ENCODE results near the gene HCN3.
"Not testable (repeated sequence)": the region's sequence is repeated elsewhere in the genome, so short reads cannot be mapped to it uniquely, and the experiment has no call there.

The HCN3 gene

DNA sequence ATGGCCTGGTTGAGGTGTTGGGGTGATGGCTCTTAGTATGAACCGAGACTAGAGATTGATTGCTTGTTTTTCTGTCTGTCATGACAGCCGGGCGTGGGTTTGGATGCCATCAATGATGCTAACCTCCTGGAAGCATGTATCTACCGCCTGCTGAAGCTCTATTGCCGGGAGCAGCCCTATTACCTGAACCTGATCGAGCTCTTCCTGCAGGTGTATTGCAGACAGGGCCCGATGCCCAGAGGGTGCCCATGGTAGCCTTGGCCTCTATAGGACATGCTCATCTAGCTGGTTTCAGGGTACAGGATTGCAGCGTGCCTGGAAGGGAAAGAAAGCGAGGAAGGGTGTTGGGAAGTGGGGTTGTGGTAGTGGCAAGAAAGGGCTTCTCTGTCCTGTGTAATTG lies 40.8 kb downstream of the HCN3 start:
- DNase-seq: no peak

DNA sequence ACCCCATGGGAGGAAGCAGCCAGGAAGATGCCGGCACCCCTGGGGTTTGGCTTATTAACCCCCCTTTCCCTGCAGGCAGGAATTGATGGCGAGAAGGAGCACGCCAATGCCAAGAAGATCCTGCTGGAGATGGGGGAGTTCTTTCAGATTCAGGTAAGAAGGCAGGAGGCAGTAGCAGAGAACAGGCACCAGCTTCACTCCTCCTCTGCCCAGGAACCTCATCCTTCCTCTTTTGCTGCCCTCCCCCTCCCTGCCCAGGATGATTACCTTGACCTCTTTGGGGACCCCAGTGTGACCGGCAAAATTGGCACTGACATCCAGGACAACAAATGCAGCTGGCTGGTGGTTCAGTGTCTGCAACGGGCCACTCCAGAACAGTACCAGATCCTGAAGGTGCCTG lies 42.3 kb downstream of the HCN3 start:
- DNase-seq: no peak

DNA sequence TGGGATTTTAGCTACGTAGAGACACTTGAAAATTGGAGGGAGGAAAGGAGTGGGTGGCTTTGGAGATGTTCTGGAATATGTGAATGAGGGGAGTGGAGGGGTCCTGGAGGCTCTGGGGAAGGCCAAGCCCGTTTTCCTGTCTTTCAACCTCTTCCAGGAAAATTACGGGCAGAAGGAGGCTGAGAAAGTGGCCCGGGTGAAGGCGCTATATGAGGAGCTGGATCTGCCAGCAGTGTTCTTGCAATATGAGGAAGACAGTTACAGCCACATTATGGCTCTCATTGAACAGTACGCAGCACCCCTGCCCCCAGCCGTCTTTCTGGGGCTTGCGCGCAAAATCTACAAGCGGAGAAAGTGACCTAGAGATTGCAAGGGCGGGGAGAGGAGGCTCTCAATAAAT lies 43.0 kb downstream of the HCN3 start:
- DNase-seq: no peak

DNA sequence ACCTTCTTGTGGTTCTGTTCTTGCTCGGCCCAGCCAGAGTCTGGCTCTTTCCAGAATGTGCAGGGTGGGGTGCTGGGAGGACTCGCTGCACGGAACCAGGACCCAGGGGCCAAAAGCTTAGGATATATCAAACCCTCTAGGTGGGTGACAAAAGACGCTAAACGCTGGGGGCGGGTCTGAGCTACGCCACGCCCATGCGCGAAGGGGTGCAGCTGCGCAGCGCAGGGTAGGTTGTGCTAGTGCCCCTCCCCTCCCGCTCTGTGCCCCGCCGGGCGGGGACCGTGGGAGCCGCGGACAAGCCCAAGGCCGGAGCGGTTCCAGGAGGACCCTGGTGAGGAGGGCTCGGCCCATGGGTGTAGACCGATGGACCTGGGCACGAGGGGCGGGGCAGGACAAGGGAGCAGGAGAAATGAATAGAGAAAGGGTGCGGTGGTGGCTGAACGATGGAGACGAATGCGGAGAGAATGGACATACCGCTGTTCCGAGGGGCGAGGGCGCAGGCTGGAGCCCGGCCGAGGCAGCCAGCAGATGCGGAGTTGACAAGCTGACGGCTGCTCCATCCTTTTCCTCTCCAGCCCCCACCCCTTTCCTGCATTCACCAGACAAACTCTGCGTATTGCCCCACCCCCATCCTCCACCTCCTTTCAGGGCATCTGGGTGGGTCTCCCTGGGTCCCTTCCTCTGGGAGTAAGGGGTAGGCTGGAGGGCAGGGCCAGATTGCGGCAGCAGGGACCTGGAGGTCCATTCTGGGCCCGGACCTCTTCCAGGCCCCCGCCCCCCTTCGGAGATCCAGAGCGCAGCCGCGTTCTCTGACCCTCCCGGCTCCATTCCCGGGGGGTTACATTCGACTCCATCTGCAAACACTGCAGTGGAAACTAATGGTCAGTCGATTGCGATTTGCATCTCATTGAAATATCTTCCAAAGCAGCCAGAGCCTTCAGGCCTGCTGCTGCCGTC lies 43.7 kb downstream of the HCN3 start, which contains the start of gene RUSC1:
TSS of gene RUSC1 (plus strand) at position 234 of the 957 bp plus-strand sequence. CDS start 880 bp downstream, outside the sequence.
- DNase-seq: no peak

DNA sequence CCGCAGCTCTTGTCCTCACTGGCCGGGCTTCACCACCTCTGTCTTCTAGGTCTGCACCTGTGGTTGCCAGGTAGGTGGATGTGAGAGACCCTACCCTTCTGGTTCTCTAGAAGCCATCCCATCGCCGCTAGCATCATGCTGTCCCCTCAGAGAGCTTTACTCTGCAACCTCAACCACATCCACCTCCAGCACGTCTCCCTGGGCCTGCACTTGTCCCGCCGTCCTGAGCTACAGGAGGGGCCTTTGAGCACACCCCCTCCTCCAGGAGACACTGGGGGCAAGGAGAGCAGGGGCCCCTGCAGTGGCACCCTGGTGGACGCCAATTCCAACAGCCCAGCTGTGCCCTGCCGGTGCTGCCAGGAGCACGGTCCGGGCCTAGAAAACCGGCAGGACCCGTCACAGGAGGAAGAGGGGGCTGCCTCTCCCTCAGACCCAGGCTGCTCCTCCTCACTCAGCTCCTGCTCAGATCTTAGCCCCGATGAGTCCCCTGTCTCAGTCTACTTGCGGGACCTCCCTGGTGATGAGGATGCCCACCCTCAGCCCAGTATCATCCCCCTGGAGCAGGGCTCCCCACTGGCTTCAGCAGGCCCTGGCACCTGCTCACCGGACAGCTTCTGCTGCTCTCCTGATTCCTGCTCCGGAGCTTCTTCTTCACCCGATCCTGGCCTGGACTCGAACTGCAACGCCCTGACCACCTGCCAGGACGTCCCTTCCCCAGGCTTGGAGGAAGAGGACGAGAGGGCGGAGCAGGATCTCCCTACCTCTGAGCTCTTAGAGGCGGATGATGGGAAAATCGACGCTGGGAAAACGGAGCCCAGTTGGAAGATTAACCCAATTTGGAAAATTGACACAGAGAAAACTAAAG lies 44.6 kb downstream of the HCN3 start:
- DNase-seq: no peak

DNA sequence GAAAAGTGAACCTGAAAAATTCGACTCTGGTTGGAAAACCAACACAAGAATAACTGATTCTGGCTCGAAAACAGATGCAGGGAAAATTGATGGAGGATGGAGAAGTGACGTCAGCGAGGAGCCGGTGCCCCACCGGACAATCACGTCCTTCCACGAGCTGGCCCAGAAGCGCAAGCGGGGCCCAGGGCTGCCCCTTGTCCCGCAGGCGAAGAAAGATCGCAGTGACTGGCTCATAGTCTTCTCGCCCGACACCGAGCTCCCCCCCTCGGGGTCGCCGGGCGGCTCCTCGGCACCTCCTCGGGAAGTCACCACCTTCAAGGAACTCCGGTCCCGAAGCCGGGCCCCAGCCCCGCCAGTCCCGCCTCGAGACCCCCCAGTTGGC lies 45.3 kb downstream of the HCN3 start:
- DNase-seq: peak; percentile 22 to 44

DNA sequence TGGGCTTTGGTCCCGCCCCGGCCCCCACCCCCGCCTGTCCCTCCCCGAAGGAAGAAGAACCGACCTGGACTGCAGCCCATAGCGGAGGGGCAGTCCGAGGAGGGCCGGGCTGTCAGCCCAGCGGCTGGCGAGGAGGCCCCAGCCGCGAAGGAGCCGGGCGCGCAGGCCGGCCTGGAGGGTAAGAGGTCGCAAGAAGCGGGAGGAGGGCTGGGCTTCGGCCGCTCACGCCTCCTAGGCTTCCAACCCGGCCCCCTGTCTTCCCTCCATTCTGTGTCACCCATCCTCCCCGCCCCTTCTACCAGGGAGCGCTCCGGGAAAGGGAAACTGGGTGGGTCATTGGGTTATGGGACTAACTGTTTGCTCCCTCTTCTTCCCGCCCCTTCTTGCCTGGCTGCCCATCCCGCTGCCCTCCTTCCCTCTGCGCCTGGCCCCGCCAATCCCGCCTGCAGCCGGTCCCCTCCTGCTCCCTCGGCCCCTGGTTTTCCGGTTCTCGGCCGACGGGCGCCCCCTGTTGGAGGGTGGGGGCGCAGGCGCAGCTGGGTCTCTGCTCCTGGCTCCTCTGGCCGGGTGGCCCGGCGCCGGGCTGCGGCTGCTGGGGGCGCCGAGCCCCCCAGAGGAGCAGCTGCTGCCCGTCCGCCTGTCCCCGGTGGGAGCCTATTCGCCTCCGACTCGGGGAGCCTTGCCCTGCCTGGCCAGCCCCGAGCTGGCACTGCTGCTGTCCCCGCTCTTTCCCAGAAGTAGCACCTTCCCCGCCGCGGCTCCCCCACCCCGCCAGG lies 45.9 kb downstream of the HCN3 start:
- peak; percentile 95 to 96 for DNase-seq

DNA sequence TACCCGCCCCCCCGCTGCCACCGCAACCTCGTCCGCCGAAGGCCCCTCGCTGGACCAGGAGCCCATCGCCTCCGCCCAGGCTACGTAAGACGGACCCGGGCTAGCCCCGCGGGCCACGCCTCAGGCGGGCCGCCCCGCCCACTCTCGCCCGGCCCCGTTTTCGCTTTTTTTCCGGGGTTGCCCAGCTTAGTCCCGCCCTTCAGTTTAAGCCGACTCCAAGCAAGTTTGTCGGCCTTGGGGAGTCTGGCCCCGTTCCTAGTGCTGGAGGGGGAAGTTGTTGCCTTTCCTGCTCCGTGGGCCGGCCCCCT lies 46.4 kb downstream of the HCN3 start:
- DNase-seq: peak; percentile 73 to 79

DNA sequence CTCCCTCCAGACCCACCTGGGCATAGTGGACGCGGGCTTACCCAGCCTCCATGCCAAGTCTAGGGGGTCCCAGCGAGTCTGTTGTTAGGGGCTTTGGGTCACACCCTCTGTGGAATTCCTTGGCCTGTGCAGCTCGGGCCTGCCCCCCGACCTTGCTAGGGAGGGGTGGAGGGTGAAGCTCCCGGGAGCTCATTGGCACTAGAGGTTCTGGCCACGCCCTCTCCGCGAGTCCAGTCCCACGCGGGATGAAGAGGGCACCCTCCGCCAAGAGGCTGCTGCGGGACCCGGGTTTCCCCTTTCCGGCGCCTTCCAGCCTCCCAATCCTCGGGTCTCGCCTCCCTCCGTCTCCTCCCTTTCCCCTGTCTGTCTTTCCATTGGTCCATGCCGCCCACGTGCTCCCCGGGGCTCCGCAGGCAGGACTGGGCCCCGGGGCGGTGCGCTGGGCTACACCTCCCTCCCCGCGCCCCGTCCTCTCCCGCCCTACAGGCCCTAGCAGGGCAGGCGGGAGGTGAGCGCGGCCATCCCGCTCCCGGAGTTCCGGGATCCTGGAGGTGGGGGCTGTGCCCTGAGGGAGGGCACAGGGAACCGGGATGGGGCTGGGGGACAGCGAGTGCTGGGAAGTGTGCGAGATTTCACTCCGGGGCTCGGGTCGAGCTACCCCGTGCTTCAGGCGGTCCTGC lies 46.9 kb downstream of the HCN3 start:
- DNase-seq: peak; percentile 96 to 98

DNA sequence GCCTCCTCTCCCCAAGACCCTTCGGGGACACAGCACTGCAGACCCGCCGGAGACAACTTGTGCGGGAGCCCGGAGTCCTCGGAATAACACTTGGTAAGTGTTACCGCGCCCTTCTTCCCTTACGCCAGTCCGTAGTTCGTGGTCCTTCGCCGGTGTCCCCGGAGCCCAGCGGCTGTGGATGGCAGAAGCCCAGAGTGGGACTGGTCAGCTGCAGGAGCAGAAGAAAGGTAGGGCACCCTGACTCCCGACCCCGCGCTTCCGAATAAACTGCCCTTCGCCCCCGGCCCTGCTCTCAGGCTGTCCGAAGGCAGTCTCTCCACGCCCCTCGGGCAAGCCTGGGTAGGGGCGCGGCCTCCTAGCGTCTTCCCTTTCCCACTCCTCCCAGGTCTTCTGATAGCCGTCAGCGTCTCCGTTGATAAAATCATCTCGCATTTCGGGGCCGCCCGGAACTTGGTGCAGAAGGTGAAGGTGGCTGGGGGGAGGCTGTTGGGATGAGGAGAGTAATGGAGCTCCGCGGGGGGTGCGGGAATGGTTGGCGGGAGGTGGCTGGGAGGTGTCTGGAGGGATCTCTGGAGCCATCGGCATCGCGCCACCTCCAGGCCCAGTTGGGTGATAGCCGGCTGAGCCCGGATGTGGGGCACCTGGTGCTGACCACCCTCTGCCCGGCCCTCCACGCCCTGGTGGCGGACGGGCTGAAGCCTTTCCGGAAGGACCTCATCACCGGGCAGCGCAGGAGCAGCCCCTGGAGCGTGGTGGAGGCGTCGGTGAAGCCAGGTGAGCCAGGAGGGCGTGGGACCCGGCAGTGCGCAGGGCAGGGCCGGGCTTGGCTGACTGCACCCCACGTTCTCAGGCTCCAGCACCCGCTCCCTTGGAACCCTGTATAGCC lies 47.7 kb downstream of the HCN3 start:
- peak; percentile 60 to 67 for DNase-seq

DNA sequence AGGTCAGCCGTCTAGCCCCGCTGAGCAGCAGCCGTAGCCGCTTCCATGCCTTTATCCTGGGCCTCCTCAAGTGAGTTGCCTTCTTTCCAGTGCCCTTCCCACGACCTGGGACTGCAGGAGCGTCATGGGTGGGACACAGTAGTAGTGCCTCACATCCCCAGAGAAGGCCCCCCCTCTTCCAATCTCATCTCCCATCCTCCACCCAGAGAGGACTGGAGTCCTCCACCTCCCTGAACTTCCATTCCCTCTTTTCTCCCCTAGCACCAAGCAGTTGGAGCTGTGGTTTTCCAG lies 48.3 kb downstream of the HCN3 start:
- no peak for DNase-seq

DNA sequence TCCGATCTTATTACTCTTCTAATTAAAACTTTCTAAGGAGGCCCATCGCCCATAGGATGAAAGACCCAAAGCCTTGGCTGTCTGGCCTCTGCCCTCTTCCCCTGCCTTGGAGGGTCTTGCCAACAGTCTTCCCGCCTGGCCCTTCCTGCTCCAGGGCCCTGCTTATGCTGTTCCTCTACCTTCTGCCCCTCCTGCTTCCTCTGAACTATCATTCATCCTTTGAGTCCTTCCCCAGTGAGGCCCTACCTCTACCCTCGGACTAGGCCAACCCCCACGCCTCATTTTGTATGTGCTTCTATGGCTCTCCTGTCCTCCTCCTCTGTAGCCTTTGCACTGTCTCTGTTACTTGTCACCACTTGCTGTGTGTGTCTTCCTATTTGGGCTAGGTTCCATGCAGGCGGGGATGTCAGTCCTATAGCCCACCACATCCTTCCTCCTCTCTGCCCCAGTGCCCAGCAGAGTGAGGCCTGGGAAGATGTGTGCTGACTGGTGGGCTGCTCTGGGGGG lies 48.8 kb downstream of the HCN3 start:
- no peak for DNase-seq

DNA sequence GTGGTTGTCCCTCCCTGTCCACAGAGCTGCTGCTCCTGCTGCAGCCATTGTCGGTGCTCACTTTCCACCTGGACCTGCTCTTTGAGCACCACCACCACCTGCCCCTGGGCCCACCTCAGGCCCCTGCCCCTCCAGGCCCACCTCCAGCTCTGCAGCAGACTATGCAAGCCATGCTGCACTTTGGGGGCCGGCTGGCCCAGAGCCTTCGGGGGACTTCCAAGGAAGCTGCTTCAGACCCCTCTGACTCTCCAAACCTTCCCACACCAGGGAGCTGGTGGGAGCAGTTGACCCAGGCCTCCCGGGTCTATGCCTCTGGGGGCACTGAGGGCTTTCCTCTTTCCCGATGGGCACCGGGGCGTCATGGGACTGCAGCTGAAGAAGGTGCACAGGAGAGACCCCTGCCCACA lies 49.4 kb downstream of the HCN3 start:
- no peak for DNase-seq

DNA sequence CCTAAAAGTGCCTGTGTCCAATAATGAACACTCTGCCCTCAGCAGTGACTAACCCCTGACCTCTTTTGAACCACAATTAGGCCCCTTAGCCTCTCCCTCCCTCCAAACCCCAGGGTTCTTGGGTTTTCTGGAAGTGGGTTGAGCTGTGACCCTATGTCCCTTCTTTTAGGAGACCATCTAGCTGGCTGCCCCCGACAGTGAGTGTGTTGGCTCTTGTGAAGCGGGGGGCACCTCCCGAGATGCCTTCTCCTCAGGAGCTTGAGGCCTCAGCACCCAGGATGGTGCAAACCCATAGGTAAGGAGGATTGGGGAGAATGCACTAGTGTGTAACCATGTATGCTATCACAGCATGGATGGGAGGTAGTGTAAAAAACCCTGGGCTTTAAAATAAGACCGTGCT lies 50.7 kb downstream of the HCN3 start:
- no peak for DNase-seq

DNA sequence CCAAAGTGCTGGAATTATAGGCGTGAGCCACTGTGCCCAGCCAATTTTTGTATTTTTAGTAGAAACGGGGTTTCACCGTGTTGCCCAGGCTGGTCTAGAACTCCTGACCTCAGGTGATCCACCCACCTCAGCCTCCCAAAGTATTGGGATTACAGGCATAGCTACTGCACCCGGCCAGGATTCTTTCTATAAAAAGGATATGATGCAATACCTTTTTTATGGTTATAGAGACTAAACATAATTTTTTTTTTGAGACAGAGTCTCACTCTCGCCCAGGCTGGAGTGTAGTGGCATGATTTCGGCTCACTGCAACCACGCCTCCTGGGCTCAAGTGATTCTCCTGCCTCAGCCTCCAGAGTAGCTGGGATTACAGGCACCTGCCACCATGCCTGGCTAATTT lies 51.6 kb downstream of the HCN3 start:
- DNase-seq: not testable (repeated sequence)

DNA sequence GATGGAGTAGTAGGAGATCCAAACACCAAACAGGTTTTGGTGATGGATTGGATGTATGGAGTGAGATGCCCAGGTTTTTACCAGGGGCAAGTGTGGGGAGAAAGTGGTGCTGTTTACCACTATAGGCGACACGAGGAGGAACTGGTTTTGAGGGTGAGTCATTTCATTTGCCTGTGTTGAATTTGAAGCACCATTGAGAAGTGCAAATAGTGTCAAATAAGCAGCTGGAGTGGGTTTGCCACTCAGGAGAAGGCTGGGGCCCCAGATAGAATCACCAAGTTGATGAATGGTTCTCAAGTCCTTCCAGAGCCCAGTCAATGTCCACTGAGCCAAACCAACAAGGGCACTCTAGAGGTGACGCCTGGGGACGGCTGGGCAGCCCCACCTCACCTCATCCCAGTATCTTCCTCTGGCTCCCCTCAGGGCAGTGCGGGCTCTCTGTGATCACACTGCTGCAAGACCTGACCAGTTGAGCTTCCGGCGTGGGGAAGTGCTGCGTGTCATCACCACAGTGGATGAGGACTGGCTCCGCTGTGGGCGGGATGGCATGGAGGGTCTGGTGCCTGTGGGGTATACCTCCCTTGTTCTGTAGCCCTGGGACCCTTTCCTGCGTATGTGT lies 52.8 kb downstream of the HCN3 start:
- no peak for DNase-seq

DNA sequence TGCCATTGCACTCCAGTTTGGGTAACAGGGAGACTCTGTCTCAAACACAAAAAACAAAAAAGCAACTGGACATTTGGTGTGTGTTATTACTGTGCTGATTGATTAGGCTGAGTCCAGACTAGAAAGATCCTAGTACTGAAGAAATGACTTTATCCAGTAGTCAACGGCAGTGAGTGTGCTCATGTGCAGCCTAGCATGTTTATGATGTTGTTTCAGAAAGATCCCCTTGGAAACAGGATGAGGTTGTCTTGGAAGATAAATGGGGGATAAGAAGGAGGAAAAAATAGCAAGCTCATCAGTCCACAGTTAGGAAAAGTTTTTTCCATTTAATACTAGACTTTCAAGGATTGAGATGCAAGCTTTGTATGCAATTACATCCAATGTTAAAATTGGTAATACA lies 57.7 kb downstream of the HCN3 start:
- DNase-seq: no peak
